Heart left ventricle (tissue), 13 donors: ENCODE measurements around the gene KRT40.

ENCODE experiments used
- CTCF ChIP-seq, 12 donors: fragments of 200-600 bp; sonication (generic) in 4 of 12; IDR thresholded peaks; one replicate each; pipeline versions ENCODE4 v1.5.0 to v1.8.0; 2018 to 2022; ENCODE audit warnings: antibody characterized with exemption in 12 of 12, mild to moderate bottlenecking in 5 of 12
- POLR2A ChIP-seq, 2 donors: fragments of 450-650 bp; IDR thresholded peaks; one replicate each; pipeline ENCODE4 v1.6.1; 2017; ENCODE audit warnings: antibody characterized with exemption in 2 of 2, mild to moderate bottlenecking in 2 of 2, moderate library complexity in 2 of 2
- donor health status: ischemic (EF 13 %, LVEDD 7.1; RV severe dilation, severe dysfunction).
- donor health status: DM: no; HTN: yes; CAD: no.
- donor health status: DM: no; HTN: no; CAD: no.
- donor health status: ischemic (EF 25% LVEDD 6.9; RV normal size, moderate dysfunction).
- donor health status: ischemic (EF 25% LVEDD 5.7; RV mildly dilated, moderate dysfunction).
- donor health status: ischemic (EF 35%, LVEDD 5.7; RV mildly dilated, moderate dysfunction).
- donor health status: nonischemic (EF 11% LVEDD 7.7; RV severe dilation, severe dysfunction).
- donor health status: DM: yes; HTN: yes; CAD: no.
- donor health status: PGD.
- donor health status: ischemic (EF 29% LVEDD 5.4; RV normal size, mild dysfunction).
- donor health status: nonischemic (EF 23%, LVEDD 6.1; RV moderate dilation, normal function).

GRCh38 chr17:40936437-40936971 lies 47.6 kb downstream of the KRT40 start:
- TF ChIP-seq CTCF (IDR thresholded peaks at IDR 0.05) = no peak
- TF ChIP-seq POLR2A (IDR thresholded peaks at IDR 0.05) = no peak
